ENCODE data around the gene HRAS. TPM values are rescaled to one million over a fixed set of nuclear protein-coding genes. Genes with fewer than 3 reads are reported as not detected.

Gene HRAS
- total and polyA plus RNA-seq, 10 of the 15 experiments (the other 5 are each of a cell fraction or from before 2014, with no cell fraction given), result 2.8 to 72.4 (median 31.7) TPM

- ChIA-PET RAD21 (ENCODE audit: unreplicated experiment) (interaction anchor here (0.8 to 1.8 kb wide), 4 partner anchors 18 to 79 kb away, joined by 3 to 7 read pairs (median 6); partner anchors contain the start of genes IRF7, PHRF1 and RNH1), POLR2A (interaction anchor here (0.8 to 2.5 kb wide), 7 partner anchors 8 to 221 kb away, joined by 3 to 15 read pairs (median 4); partner anchors contain the start of gene PHRF1), CTCF (interaction anchor here (1.4 to 1.5 kb wide), 3 partner anchors 18 to 88 kb away, joined by 3 to 8 read pairs (median 7); no protein-coding TSS in a partner anchor), SMC1A (ENCODE audit: uncharacterized antibody, unreplicated experiment) (no interaction called here)
- Histone ChIP-seq H3K27ac (ENCODE audit: control insufficient read depth, insufficient read depth) (peak within 1 kb of the TSS; percentile 79), H2AFZ (ENCODE audit: control insufficient read depth, low read depth, low read length) (peak within 1 kb of the TSS; percentile 89), H3K4me3 (peak within 1 kb of the TSS; percentile 75), H3K79me2 (ENCODE audit: control insufficient read depth, insufficient read depth, low read length) (peaks cover 16% of the 10 kb centered on the region), H3K4me1 (ENCODE audit: control insufficient read depth, insufficient read depth, low read length) (peaks cover 28% of the 10 kb centered on the region), H3K36me3 (ENCODE audit: control insufficient read depth in 2 of 2, insufficient read depth in 2 of 2, low read length in 1 of 2) (peaks cover 0 to 9% of the 10 kb centered on the region in 2 experiments; a peak in 3 of 4 replicates), H3K9ac (ENCODE audit: control insufficient read depth, insufficient read depth, low read length) (peak within 1 kb of the TSS; percentile 66), H3K4me2 (ENCODE audit: control insufficient read depth, insufficient read depth) (peak within 1 kb of the TSS; percentile 100), H3K27me3 (replicated peaks in 1 of 2; ENCODE audit: control insufficient read depth in 2 of 2, insufficient read depth in 2 of 2, low read length in 1 of 2) (no peaks in the 10 kb centered on the region), H3K9me3 (replicated peaks; ENCODE audit: control insufficient read depth, insufficient read depth, low read length) (no peaks in the 10 kb centered on the region), H4K20me1 (ENCODE audit: control insufficient read depth, insufficient read depth) (peaks cover 4% of the 10 kb centered on the region; the same call in 1 of the 2 replicates)
- FAIRE-seq, result peak; percentile 56
- ATAC-seq, result peak; percentile 75
- BruUV-seq (replicated peaks), result TSS peak; percentile 67
- in situ Hi-C loops (cut with MboI) (no loop called here), intact Hi-C loops (cut with micrococcal nuclease; ENCODE audit: unreplicated experiment) (loop anchor here (2.0 kb wide), 1 partner anchor 30 kb away; the partner anchor contains the start of gene RNH1)
- peak; percentile 79 for DNase-seq (ENCODE audit: low read depth, low spot score)
- WGBS (ENCODE audit: insufficient coverage, insufficient replicate concordance, low lambda C conversion rate, missing lambda C conversion rate), result 1% methylated on average over 85 of the region's 93 CpGs
- TF ChIP-seq NR2C2 (IDR thresholded peaks at IDR 0.05; ENCODE audit: borderline replicate concordance, control insufficient read depth, insufficient read length, low read depth) (no peak), MEF2B (IDR thresholded peaks at IDR 0.05; ENCODE audit: partially characterized antibody, poor library complexity, severe bottlenecking) (peak; percentile 98), ESRRA (IDR thresholded peaks at IDR 0.05; ENCODE audit: low read length) (no peak), NBN (IDR thresholded peaks at IDR 0.05) (no peak; the same call in 1 of the 2 replicates), CREM (IDR thresholded peaks at IDR 0.05; ENCODE audit: low read depth) (no peak; the same call in 1 of the 2 replicates), RUNX3 (IDR thresholded peaks at IDR 0.05; ENCODE audit: low read length) (peak; percentile 42; the same call in 1 of the 2 replicates), SREBF1 (IDR thresholded peaks at IDR 0.05; ENCODE audit: low read length) (no peak), ZNF592 (IDR thresholded peaks at IDR 0.05) (no peak), SUZ12 (IDR thresholded peaks at IDR 0.05; ENCODE audit: unreplicated experiment) (no peak), BHLHE40 (IDR thresholded peaks at IDR 0.05; ENCODE audit: borderline replicate concordance in 1 of 2, low read depth in 2 of 2, low read length in 1 of 2) (peak; percentile 100), HDGF (IDR thresholded peaks at IDR 0.05) (peak; percentile 77), SRF (IDR thresholded peaks at IDR 0.05; ENCODE audit: low read depth in 2 of 2, low read length in 2 of 2) (no peak), HDAC2 (IDR thresholded peaks at IDR 0.05) (no peak), KLF5 (IDR thresholded peaks at IDR 0.05; ENCODE audit: partially characterized antibody) (peak; percentile 50), MXI1 (IDR thresholded peaks at IDR 0.05; ENCODE audit: low read depth, low read length) (peak; percentile 98), IKZF1 (conservative IDR thresholded peaks at IDR 0.05) (peak; percentile 96), KAT2A (conservative IDR thresholded peaks at IDR 0.05; ENCODE audit: control insufficient read depth, low read depth, low read length) (no peak), GABPA (IDR thresholded peaks at IDR 0.05; ENCODE audit: low read depth) (no peak), POLR2AphosphoS5 (IDR thresholded peaks at IDR 0.05; ENCODE audit: low read length) (no peak)
- TF ChIP-seq, protein P1, sequence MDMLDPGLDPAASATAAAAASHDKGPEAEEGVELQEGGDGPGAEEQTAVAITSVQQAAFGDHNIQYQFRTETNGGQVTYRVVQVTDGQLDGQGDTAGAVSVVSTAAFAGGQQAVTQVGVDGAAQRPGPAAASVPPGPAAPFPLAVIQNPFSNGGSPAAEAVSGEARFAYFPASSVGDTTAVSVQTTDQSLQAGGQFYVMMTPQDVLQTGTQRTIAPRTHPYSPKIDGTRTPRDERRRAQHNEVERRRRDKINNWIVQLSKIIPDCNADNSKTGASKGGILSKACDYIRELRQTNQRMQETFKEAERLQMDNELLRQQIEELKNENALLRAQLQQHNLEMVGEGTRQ (IDR thresholded peaks at IDR 0.05; ENCODE audit: borderline replicate concordance, low read depth, low read length), result peak; percentile 72
These were observed 1.7 kb upstream of the HRAS start, which contains the start of gene LRRC56 for GRCh38 chr11:536841-537621. LRRC56 (plus strand) TSS chr11:537527; CDS start chr11:540685, 3,158 bp downstream.
